GM12801 (cell line): Measurements from ENCODE around the gene MAGI2.

ENCODE experiments used
- TF ChIP-seq, protein P1 (sequence below): IDR thresholded peaks from one replicate; pipeline ENCODE4 v1.5.1; 2011; ENCODE audit warnings: control low read depth; ENCODE audit not compliant: insufficient read length; ENCODE audit errors: extremely low read depth

MAGI2 gene

DNA sequence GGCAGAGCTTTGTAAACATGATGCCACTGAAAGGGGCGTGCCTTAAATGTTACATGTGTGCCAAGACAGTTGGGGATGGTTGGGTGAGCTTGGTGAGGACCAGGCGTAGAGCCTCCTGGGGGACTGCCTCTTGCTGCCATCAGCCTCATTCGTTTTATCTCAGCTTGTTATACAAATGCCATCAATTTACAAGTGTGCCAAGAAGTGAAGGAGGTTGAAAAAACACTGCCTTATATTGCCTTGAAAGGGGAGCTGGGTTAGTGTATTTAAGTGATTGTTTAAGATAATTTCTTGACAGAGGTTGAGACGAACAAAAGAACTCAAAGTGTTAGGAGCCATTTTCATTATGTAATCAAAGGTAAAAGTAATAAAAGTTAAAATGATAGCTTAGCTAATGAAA is 1300.2 kb downstream of the MAGI2 start:
- TF ChIP-seq, protein P1, sequence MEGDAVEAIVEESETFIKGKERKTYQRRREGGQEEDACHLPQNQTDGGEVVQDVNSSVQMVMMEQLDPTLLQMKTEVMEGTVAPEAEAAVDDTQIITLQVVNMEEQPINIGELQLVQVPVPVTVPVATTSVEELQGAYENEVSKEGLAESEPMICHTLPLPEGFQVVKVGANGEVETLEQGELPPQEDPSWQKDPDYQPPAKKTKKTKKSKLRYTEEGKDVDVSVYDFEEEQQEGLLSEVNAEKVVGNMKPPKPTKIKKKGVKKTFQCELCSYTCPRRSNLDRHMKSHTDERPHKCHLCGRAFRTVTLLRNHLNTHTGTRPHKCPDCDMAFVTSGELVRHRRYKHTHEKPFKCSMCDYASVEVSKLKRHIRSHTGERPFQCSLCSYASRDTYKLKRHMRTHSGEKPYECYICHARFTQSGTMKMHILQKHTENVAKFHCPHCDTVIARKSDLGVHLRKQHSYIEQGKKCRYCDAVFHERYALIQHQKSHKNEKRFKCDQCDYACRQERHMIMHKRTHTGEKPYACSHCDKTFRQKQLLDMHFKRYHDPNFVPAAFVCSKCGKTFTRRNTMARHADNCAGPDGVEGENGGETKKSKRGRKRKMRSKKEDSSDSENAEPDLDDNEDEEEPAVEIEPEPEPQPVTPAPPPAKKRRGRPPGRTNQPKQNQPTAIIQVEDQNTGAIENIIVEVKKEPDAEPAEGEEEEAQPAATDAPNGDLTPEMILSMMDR = no peak

DNA sequence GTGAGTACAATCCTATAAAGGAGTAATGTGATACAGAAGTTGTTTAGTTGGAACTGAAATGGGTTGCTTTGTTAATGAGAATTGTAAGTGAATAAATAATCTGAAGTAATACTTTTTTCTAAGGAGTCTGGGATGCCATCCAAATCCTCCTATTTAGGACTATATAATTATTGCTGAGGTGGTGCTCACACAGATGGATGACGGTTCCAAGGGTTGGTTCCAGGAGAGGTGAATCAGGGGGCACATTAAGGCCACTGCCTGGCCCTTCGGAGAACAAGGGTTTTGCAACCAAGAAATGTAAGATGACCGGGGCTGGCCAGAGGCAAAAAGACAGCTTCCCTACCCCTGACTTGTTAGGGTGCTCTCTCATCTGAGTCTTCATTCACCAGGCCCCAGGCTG is 1302.2 kb downstream of the MAGI2 start:
- TF ChIP-seq, protein P1 = no peak

DNA sequence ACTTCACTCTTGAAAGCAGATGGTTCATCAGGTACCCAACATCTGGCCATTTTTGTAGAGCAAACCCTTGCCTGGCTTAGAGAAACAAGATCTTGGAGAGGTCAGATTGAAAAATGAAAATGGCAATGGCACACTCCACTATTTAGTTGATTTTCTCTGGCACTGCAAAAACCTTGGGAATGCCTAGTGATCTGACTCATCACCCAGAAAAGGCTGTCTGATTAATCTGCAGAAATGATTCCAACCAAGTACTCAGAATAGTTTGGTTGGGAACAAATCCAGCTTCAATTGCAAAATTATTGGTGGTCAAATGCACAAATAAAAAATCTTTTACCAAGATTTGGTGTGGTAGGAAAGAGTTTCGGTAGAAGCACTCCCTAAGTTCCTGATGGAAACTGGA is 1303.7 kb downstream of the MAGI2 start:
- TF ChIP-seq, protein P1 = no peak

DNA sequence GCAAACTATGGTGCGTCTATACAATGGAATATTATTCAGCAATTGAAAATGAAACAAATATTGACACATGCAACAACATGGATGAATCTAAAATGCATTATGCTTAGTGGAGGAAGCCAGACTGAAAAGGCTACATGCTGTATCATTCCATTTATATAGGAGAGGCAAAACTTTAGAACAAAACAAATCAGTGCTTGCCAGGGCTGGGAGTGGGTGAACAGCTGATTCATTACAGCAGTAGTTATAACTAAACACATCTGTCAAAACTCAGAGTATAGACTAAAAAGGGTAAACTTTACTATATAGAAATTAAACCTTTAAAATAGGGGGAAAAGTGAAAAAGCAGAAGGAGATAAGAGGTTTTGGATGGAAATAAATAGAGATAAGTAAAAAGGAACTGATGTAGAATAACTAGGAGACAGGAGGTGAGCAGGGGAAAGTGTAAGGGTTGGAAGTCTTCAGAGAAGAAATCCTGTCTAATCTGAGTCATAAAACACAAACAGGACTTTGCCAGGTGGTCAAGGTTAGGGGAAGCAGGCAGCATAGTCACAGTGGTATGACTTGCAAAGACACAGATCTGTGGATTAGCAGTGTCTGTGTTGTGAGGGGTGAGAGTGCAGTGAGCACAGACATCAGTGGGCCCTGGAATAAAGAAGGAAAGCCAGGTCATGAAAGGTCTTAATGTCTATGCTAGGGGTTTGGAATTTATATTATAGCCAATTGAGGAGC is 1305.1 kb downstream of the MAGI2 start:
- TF ChIP-seq, protein P1 = no peak

DNA sequence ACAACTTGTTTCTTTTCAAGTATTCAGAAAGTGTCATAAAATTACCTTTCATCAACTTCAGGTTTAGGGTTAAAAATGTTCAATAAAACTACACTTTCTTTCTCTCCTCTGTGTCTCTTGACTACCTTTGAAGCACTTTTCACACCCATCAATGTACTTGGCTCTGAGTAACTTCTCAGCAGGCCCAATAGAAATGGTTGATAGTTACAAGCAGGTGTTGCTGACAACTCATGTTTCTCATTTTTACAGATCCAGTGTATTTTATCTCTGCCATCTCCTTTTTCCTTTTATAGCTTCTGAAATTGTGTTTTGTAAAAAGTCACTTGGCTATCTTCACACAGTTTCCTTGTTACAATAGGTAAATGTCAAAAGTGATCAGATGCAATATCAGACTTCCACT is 1306.9 kb downstream of the MAGI2 start:
- TF ChIP-seq, protein P1 = no peak

DNA sequence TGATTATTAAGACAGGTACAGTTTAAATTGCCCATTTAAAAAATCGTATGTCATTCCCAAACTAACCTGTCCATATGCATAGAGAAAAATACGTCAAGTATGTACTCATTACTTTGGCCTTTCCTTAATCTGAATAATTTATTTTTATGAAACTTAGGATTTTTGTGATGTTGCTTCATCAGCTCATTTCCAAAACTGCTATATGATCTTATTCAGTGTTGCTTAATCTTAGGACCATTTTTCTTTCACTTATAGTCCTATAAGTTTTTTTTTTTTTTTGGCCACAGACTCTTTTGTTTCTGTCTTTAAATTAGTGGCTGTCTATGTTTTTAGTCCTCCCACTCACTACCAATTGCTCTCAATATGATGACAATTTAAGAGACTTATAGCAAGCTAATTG is 1309.8 kb downstream of the MAGI2 start:
- TF ChIP-seq, protein P1 = no peak

DNA sequence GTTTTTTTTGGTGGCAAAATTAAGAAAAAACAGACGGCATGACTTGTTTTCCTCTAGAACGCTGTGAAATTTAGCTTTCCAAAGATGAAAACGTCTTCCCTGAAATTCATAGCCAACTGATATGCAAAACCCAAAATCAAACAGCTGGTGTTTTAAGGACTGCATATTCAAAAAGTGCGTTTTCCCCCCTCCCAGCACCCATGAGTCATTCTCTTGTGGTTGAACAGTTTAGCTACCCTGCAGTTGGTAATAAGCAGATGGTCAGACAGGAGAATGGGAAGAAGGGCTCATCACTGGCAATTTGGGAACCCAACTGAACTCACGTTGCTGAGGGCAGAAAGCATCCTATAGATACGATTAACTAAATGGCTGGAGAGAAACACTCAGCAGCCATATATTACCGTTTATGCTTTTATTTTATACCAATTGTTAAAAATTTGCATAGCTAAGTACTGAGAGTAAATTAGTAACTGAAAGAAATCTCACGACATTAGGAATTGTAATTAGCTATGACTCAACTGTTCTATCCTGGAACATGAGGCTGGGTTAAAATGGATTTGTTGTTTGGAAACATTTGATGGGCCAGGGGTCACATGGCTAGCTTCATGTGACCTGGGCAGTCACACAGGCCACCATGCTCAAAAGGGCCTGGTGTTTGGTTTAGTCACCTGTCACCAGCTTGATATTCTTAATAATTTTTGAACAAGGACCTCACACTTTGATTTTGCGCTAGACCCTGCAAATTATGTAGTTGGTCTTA is 1311.8 kb downstream of the MAGI2 start:
- TF ChIP-seq, protein P1 = no peak
